Measurements from ENCODE around the gene ATP11B.

The ATP11B gene

DNA sequence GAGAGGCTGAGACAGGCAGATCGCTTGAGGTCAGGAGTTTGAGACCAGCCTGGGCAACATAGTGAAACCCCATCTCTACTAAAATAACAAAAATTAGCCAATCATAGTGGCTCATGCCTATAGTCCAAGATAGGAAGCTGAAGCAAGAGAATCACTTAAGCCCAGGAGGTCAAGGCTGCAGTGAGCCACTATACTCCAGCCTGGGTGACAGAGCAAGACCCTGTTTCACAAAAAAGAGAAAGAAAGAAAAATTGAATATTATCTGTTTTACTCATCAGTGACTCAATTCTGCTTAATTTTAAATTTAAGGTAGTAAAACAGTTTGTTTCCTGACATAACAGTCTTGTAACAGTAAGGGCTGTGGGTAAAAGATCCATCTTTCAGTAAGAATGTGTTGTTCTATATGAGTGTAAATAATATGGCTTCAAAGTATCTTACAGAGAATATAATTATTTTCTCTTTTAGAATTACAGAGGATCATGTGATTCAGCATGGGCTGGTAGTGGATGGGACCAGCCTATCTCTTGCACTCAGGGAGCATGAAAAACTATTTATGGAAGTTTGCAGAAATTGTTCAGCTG lies 85.8 kb downstream of the ATP11B start:
- no peak overlapping the region for H3K4me3 ChIP-seq (ENCODE audit: insufficient read depth, low read length, poor library complexity, severe bottlenecking)
- no peaks in the 10 kb centered on the region for H3K27me3 ChIP-seq (ENCODE audit: low read length)
- no peak overlapping the region for H2AFZ ChIP-seq (ENCODE audit: low read depth, low read length, severe bottlenecking)
- H3K4me2 ChIP-seq (ENCODE audit: low read depth, low read length, poor library complexity, severe bottlenecking): no peak overlapping the region
- TF ChIP-seq, protein P1, sequence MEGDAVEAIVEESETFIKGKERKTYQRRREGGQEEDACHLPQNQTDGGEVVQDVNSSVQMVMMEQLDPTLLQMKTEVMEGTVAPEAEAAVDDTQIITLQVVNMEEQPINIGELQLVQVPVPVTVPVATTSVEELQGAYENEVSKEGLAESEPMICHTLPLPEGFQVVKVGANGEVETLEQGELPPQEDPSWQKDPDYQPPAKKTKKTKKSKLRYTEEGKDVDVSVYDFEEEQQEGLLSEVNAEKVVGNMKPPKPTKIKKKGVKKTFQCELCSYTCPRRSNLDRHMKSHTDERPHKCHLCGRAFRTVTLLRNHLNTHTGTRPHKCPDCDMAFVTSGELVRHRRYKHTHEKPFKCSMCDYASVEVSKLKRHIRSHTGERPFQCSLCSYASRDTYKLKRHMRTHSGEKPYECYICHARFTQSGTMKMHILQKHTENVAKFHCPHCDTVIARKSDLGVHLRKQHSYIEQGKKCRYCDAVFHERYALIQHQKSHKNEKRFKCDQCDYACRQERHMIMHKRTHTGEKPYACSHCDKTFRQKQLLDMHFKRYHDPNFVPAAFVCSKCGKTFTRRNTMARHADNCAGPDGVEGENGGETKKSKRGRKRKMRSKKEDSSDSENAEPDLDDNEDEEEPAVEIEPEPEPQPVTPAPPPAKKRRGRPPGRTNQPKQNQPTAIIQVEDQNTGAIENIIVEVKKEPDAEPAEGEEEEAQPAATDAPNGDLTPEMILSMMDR (IDR thresholded peaks at IDR 0.05; ENCODE audit: insufficient read depth, low read length, poor library complexity, severe bottlenecking): no peak
- no peak for TF ChIP-seq EZH2phosphoT487 (conservative IDR thresholded peaks at IDR 0.05; ENCODE audit: low read length)
- no peaks in the 10 kb centered on the region for H3K79me2 ChIP-seq (ENCODE audit: insufficient read depth, low read length)
- peaks cover 27% of the 10 kb centered on the region; the same call in 1 of the 2 replicates for H3K36me3 ChIP-seq (ENCODE audit: low read length)
- H3K9me3 ChIP-seq (ENCODE audit: insufficient read depth, low read length): no peaks in the 10 kb centered on the region
- H4K20me1 ChIP-seq (ENCODE audit: low read depth, low read length): no peaks in the 10 kb centered on the region
- no peaks in the 10 kb centered on the region for H3K9me2 ChIP-seq (replicated peaks; ENCODE audit: insufficient read depth, low read length)
- no peak overlapping the region for H3K27ac ChIP-seq (ENCODE audit: low read depth, low read length)
- no peaks in the 10 kb centered on the region for H3F3A ChIP-seq (ENCODE audit: insufficient read depth)
- no peak overlapping the region for H3K9ac ChIP-seq (ENCODE audit: low read length)

DNA sequence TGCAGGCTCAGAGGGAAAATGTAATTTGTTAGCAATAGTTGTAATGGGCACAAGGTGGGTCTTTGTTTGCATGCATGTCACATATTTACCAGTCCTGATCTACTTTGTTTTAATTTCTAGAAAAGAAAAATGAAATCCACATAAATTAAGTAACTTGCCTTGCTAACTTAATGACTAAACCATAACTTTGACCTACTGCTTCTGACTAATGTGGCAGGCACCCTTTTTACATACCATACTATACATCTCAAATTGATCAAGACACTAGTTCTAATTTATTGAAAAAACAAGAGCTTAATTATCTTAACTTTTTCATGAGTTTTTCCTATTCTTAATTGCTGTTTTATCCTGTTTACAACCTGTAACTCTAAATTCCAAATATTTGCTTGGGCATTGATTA lies 93.2 kb downstream of the ATP11B start:
- H2AFZ ChIP-seq (ENCODE audit: low read depth, low read length, severe bottlenecking): no peak overlapping the region
- H3K9me2 ChIP-seq (replicated peaks; ENCODE audit: insufficient read depth, low read length): no peaks in the 10 kb centered on the region
- no peaks in the 10 kb centered on the region for H3K27me3 ChIP-seq (ENCODE audit: low read length)
- H4K20me1 ChIP-seq (ENCODE audit: low read depth, low read length): no peaks in the 10 kb centered on the region
- H3K4me3 ChIP-seq (ENCODE audit: insufficient read depth, low read length, poor library complexity, severe bottlenecking): no peak overlapping the region
- no peaks in the 10 kb centered on the region; the same call in 1 of the 2 replicates for H3F3A ChIP-seq (ENCODE audit: insufficient read depth)
- H3K9ac ChIP-seq (ENCODE audit: low read length): no peak overlapping the region
- TF ChIP-seq EZH2phosphoT487 (conservative IDR thresholded peaks at IDR 0.05; ENCODE audit: low read length): no peak
- TF ChIP-seq, protein P1 (IDR thresholded peaks at IDR 0.05; ENCODE audit: insufficient read depth, low read length, poor library complexity, severe bottlenecking): no peak
- H3K27ac ChIP-seq (ENCODE audit: low read depth, low read length): no peak overlapping the region
- H3K36me3 ChIP-seq (ENCODE audit: low read length): peaks cover 38% of the 10 kb centered on the region
- H3K9me3 ChIP-seq (ENCODE audit: insufficient read depth, low read length): no peaks in the 10 kb centered on the region
- no peak overlapping the region for H3K4me2 ChIP-seq (ENCODE audit: low read depth, low read length, poor library complexity, severe bottlenecking)
- H3K79me2 ChIP-seq (ENCODE audit: insufficient read depth, low read length): no peaks in the 10 kb centered on the region

DNA sequence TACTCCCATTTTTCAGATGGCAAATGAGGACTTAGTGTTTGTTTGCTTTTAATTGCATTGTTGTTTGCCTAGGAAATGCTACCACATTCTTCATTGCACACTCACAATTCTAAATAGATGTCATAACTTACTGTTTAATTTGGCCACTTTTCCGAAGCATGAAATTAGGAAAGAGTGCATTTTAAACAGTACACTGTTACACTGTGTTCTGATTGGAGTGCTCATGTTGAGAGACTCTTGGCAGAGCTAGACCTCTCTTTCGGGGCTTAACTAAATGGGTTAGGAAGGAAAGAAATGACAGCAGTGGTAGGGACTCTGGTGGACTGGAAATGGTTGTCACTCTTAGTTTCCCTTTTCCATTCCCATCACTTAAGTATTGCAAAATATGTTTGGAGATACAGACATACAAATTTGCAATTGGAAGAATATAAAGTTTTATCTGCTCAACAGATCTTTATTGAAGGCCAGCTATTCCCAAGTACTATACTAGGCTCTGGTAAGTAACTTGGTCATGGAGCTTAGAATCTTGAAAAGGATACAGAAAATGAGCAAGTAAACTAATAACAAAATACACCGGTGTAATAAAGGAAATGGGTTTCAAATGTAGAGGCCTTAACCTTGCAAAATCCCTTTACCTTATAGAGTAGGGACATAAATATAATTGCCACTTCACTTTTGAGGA lies 96.8 kb downstream of the ATP11B start:
- no peaks in the 10 kb centered on the region for H3K9me2 ChIP-seq (replicated peaks; ENCODE audit: insufficient read depth, low read length)
- H2AFZ ChIP-seq (ENCODE audit: low read depth, low read length, severe bottlenecking): no peak overlapping the region
- no peaks in the 10 kb centered on the region for H3K9me3 ChIP-seq (ENCODE audit: insufficient read depth, low read length)
- peaks cover 29% of the 10 kb centered on the region for H3K36me3 ChIP-seq (ENCODE audit: low read length)
- H3K27ac ChIP-seq (ENCODE audit: low read depth, low read length): no peak overlapping the region
- no peaks in the 10 kb centered on the region for H4K20me1 ChIP-seq (ENCODE audit: low read depth, low read length)
- H3F3A ChIP-seq (ENCODE audit: insufficient read depth): no peaks in the 10 kb centered on the region; the same call in 1 of the 2 replicates
- H3K79me2 ChIP-seq (ENCODE audit: insufficient read depth, low read length): no peaks in the 10 kb centered on the region
- H3K4me3 ChIP-seq (ENCODE audit: insufficient read depth, low read length, poor library complexity, severe bottlenecking): no peak overlapping the region
- H3K27me3 ChIP-seq (ENCODE audit: low read length): no peaks in the 10 kb centered on the region
- H3K4me2 ChIP-seq (ENCODE audit: low read depth, low read length, poor library complexity, severe bottlenecking): no peak overlapping the region
- TF ChIP-seq EZH2phosphoT487 (conservative IDR thresholded peaks at IDR 0.05; ENCODE audit: low read length): no peak
- TF ChIP-seq, protein P1 (IDR thresholded peaks at IDR 0.05; ENCODE audit: insufficient read depth, low read length, poor library complexity, severe bottlenecking): no peak
- no peak overlapping the region for H3K9ac ChIP-seq (ENCODE audit: low read length)
